Colonic mucosa (tissue), 4 donors: ENCODE results near the gene ITLN2. TPM values are rescaled to one million over a fixed set of nuclear protein-coding genes. Genes with fewer than 3 reads are reported as not detected.
"Not testable (repeated sequence)": the region's sequence is repeated elsewhere in the genome, so short reads cannot be mapped to it uniquely, and the experiment has no call there.

Experiments used
- DNase-seq: peaks from one replicate; pipeline ENCODE4 v3.0.0-alpha.2; 2020
- H3K27ac ChIP-seq: fragments of 200-600 bp; one replicate; pipeline ENCODE4 v1.8.0; 2021
- H3K27me3 ChIP-seq: fragments of 200-600 bp; one replicate; pipeline ENCODE4 v1.8.0; 2021
- H3K36me3 ChIP-seq: fragments of 200-600 bp; one replicate; pipeline ENCODE4 v1.8.0; 2021
- H3K4me1 ChIP-seq: fragments of 200-600 bp; one replicate; pipeline ENCODE4 v1.8.0; 2021; ENCODE audit warnings: mild to moderate bottlenecking
- H3K4me3 ChIP-seq: fragments of 200-600 bp; one replicate; pipeline ENCODE4 v1.8.0; 2021
- H3K9ac ChIP-seq, 2 donors: one replicate each; pipeline ENCODE4 v1.7.0; 2013; ENCODE audit warnings: control low read depth in 2 of 2, low read depth in 2 of 2, low read length in 2 of 2
- H3K9me3 ChIP-seq: fragments of 200-600 bp; one replicate; pipeline ENCODE4 v1.8.0; 2021
- intact Hi-C: fragments of 100-400 bp; cut with DNase I; formaldehyde crosslinking; loops from one replicate; pipeline ENCODE4 v1.14.1; 2022
- total RNA-seq, 2 donors: library from RNA; stranded (reverse); fragmentation: NEBNext Ultra II Directional in 1 of 2; extraction: Animal tissue kit (Norgen Biotek cat#: 25700) in 1 of 2; gene quantifications; one replicate each; pipeline ENCODE4 v1.2.1, GENCODE V29; 2021
- TF ChIP-seq, protein P1 (sequence below): fragments of 200-600 bp; IDR thresholded peaks from one replicate; pipeline ENCODE4 v1.8.0; 2022; ENCODE audit warnings: antibody characterized with exemption, mild to moderate bottlenecking
- donor health status: healthy.
- donor health status: DM: no; HTN: no; CAD: no.
- donor health status: DM: no; HTN: no; CAD: no.

Gene ITLN2
- total RNA-seq, 2 donors from 2014 or later = not detected

DNA sequence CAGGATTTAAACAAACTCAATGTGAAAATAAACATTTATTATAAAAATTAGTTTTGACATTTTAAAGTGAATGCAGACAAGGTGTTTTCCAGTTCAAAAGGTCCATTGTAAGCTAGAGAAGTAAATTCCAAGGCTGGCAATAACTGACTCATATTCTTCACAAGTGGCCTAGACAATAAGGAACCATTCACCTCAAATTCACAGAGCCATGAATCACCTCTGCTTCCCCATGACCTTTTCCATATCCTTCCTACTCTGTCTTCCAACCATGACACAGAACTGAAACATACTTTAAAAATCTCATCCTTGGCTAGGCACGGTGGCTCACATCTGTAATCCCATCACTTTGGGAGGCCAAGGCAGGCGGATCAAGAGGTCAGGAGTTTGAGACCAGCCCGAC is 41.6 kb upstream of the ITLN2 start:
- Histone ChIP-seq H3K9ac (no peak overlapping the region), H3K27ac (peak overlapping the region; percentile 63)
- intact Hi-C loops = loop anchor here (5.0 to 10.0 kb wide), 2 partner anchors 49 to 101 kb away; partner anchors contain the start of genes KLHDC9 and USF1

GRCh38 chr1:160993544-160994193 is 39.1 kb upstream of the ITLN2 start:
- TF ChIP-seq, protein P1, sequence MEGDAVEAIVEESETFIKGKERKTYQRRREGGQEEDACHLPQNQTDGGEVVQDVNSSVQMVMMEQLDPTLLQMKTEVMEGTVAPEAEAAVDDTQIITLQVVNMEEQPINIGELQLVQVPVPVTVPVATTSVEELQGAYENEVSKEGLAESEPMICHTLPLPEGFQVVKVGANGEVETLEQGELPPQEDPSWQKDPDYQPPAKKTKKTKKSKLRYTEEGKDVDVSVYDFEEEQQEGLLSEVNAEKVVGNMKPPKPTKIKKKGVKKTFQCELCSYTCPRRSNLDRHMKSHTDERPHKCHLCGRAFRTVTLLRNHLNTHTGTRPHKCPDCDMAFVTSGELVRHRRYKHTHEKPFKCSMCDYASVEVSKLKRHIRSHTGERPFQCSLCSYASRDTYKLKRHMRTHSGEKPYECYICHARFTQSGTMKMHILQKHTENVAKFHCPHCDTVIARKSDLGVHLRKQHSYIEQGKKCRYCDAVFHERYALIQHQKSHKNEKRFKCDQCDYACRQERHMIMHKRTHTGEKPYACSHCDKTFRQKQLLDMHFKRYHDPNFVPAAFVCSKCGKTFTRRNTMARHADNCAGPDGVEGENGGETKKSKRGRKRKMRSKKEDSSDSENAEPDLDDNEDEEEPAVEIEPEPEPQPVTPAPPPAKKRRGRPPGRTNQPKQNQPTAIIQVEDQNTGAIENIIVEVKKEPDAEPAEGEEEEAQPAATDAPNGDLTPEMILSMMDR = no peak
- Histone ChIP-seq H3K4me1 (no peaks in the 10 kb centered on the region), H3K36me3 (peaks cover 5% of the 10 kb centered on the region), H3K27ac (no peak overlapping the region), H3K9ac (no peak overlapping the region), H3K9me3 (no peaks in the 10 kb centered on the region), H3K4me3 (no peak overlapping the region), H3K27me3 (no peaks in the 10 kb centered on the region)
- DNase-seq = no peak
- intact Hi-C loops = loop anchor here (10.0 kb wide), 1 partner anchor 51 kb away; the partner anchor contains the start of gene USF1

More for the DNA sequence above, 41.6 kb upstream of the ITLN2 start:
- H3K27me3 ChIP-seq = no peaks in the 10 kb centered on the region
- no peak for DNase-seq
- peaks cover 9% of the 10 kb centered on the region for H3K36me3 ChIP-seq
- no peaks in the 10 kb centered on the region for H3K4me1 ChIP-seq
- no peaks in the 10 kb centered on the region for H3K9me3 ChIP-seq
- TF ChIP-seq, protein P1 = no peak
- no peak overlapping the region for H3K4me3 ChIP-seq

DNA sequence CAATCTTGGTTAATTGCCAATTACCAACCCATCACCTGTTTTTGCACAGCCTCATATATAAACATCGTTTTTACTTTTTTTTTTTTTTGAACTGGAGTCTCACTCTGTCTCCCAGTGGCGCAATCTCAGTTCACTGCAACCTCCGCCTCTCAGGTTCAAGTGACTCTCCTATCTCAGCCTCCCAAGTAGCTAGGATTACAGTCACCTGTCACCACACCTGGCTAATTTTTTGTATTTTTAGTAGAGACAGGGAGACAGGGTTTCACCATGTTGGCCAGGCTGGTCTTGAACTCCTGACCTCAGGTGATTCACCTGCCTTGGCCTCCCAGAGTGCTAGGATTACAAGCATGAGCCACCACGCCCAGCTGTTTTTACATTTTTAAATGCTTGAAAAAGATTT is 37.4 kb upstream of the ITLN2 start:
- H3K9ac ChIP-seq, H3K27me3 ChIP-seq, H3K36me3 ChIP-seq, H3K4me1 ChIP-seq, H3K4me3 ChIP-seq, H3K27ac ChIP-seq, H3K9me3 ChIP-seq, DNase-seq: not testable (repeated sequence)
- intact Hi-C loops = loop anchor here (10.0 kb wide), 1 partner anchor 53 kb away; the partner anchor contains the start of gene USF1

- TF ChIP-seq, protein P1 = no peak
- intact Hi-C loops = no loop called here
Measured at GRCh38 chr1:160987359-160988050, 32.9 kb upstream of the ITLN2 start.

DNA sequence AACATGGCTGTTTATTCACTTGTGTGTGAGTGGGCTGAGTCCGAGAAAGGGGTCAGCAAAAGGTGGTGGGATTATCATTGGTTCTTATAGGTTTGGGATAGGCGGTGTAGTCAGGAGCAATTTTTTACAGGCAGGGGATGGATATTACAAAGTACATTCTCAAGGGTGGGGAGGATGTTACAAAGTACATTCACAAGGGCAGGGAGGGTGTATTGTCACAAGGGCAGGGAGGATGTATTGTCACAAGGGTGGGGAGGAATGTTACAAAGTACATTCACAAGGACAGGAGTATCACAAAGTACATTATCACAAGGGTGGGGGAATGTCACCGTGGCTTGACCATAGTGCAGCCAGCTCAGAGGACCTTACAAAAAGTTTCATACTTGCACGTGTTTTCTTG is 31.1 kb upstream of the ITLN2 start:
- H3K4me1 ChIP-seq = no peaks in the 10 kb centered on the region
- no peak overlapping the region for H3K9ac ChIP-seq
- no peak overlapping the region for H3K4me3 ChIP-seq
- no peak for DNase-seq
- peaks cover 3% of the 10 kb centered on the region for H3K27me3 ChIP-seq
- H3K27ac ChIP-seq = no peak overlapping the region
- H3K9me3 ChIP-seq = no peaks in the 10 kb centered on the region
- TF ChIP-seq, protein P1 = no peak
- intact Hi-C loops = no loop called here
- H3K36me3 ChIP-seq = no peaks in the 10 kb centered on the region

More at GRCh38 chr1:160987359-160988050, 32.9 kb upstream of the ITLN2 start:
- H3K9ac ChIP-seq = no peak overlapping the region
- no peaks in the 10 kb centered on the region for H3K4me1 ChIP-seq
- no peaks in the 10 kb centered on the region for H3K36me3 ChIP-seq
- no peak for DNase-seq
- H3K27me3 ChIP-seq = no peaks in the 10 kb centered on the region
- H3K4me3 ChIP-seq = no peak overlapping the region
- H3K27ac ChIP-seq = no peak overlapping the region
- H3K9me3 ChIP-seq = no peaks in the 10 kb centered on the region
